SKM-1 (cell line): Measurements from ENCODE around the gene H3-3A.

Source experiments
- DNase-seq: peaks from one replicate; lab custom pipeline; 2025; ENCODE audit not compliant: unreplicated experiment; lab: John Stamatoyannopoulos, UW

The H3-3A gene

GRCh38 chr1:226110249-226111097 lies 48.0 kb downstream of the H3-3A start:
- peak; percentile 90 for DNase-seq

GRCh38 chr1:226111098-226111882 lies 48.8 kb downstream of the H3-3A start:
- no peak for DNase-seq

- DNase-seq, result no peak
These were observed 49.4 kb downstream of the H3-3A start for GRCh38 chr1:226111883-226112261.

GRCh38 chr1:226112626-226113025 lies 50.1 kb downstream of the H3-3A start:
- no peak for DNase-seq

GRCh38 chr1:226116673-226117072 lies 54.2 kb downstream of the H3-3A start:
- no peak for DNase-seq

- no peak for DNase-seq
These were observed 54.8 kb downstream of the H3-3A start for GRCh38 chr1:226117330-226117729.

- no peak for DNase-seq
These were observed 55.8 kb downstream of the H3-3A start for GRCh38 chr1:226118357-226118756.

GRCh38 chr1:226119169-226119568 lies 56.7 kb downstream of the H3-3A start:
- DNase-seq, result no peak

GRCh38 chr1:226120398-226120797 lies 57.9 kb downstream of the H3-3A start:
- no peak for DNase-seq

- no peak for DNase-seq
These were observed 58.6 kb downstream of the H3-3A start for GRCh38 chr1:226121049-226121586.
